ENCODE data around the gene APOC3. TPM values are rescaled to one million over a fixed set of nuclear protein-coding genes. Genes with fewer than 3 reads are reported as not detected.

Gene APOC3
- total and polyA plus RNA-seq, 2 experiments from 2014 or later = not detected

GRCh38 chr11:116807601-116808261 lies 22.0 kb upstream of the APOC3 start:
- Histone ChIP-seq H2AFZ (no peak overlapping the region), H3K9me2 (ENCODE audit: insufficient read depth) (no peaks in the 10 kb centered on the region), H3K27me3 (ENCODE audit: insufficient read depth) (no peaks in the 10 kb centered on the region), H3K4me1 (ENCODE audit: insufficient read depth) (no peaks in the 10 kb centered on the region), H3K27ac (ENCODE audit: low read depth) (no peak overlapping the region), H3K36me3 (ENCODE audit: insufficient read depth) (no peaks in the 10 kb centered on the region), H3K79me2 (replicated peaks; ENCODE audit: insufficient read depth) (no peaks in the 10 kb centered on the region), H3F3A (replicated peaks; ENCODE audit: low read depth) (no peaks in the 10 kb centered on the region), H3K4me3 (no peak overlapping the region), H3K4me2 (no peak overlapping the region), H4K20me1 (replicated peaks; ENCODE audit: insufficient read depth) (no peaks in the 10 kb centered on the region)
- Mint-ChIP-seq H3K27ac (no peak overlapping the region), H3K27me3 (ENCODE audit: insufficient read depth, low read depth, poor library complexity) (no peaks in the 10 kb centered on the region), H3K36me3 (ENCODE audit: low read depth) (no peaks in the 10 kb centered on the region), H3K9me3 (no peaks in the 10 kb centered on the region), H3K4me3 (no peak overlapping the region), H3K4me1 (no peaks in the 10 kb centered on the region; the same call in 2 of the 3 replicates)
- no peak for ATAC-seq
- TF ChIP-seq REST (IDR thresholded peaks at IDR 0.05; ENCODE audit: unreplicated experiment) = no peak
- TF ChIP-seq ZNF462 (CRISPR knock-in tag; IDR thresholded peaks at IDR 0.05) = no peak
- TF ChIP-seq ETS1 (IDR thresholded peaks at IDR 0.05) = no peak
- no peak for TF ChIP-seq POLR2AphosphoS5 (IDR thresholded peaks at IDR 0.05; ENCODE audit: low read depth)
- no peak for TF ChIP-seq STAT1 (IDR thresholded peaks at IDR 0.05; ENCODE audit: unreplicated experiment)
- no peak for TF ChIP-seq NANOG (IDR thresholded peaks at IDR 0.05; ENCODE audit: borderline replicate concordance)
- DNase-seq (ENCODE audit: low spot score) = no peak

Data from GM23338 (cell line).